K562 (cell line): ENCODE data around the gene CNPPD1. TPM values are rescaled to one million over a fixed set of nuclear protein-coding genes. Genes with fewer than 3 reads are reported as not detected.

ENCODE experiments used
- ATAC-seq: fragments of 200-7000 bp; cut with Tn5 transposase; 3 replicates; pipeline ENCODE4 v1.9.1; 2020; ENCODE audit warnings: moderate library complexity
- BruUV-seq: library from RNA; stranded (reverse); fragments of 400-500 nt; replicated peaks from 2 replicates; lab custom pipeline; 2021; lab: Mats Ljungman, UMichigan
- CTCF ChIA-PET: fragments of 300-600 bp; formaldehyde crosslinking; extraction: SDS; loops from one replicate; lab custom pipeline; 2021; ENCODE audit warnings: low intra/inter-chr PET ratio; lab: Yijun Ruan, JAX
- POLR2A ChIA-PET: fragments of 300-600, 350-650 bp; sonication (Branson Sonifier 250); formaldehyde crosslinking; extraction: SDS; loops from one replicate; lab custom pipeline; 2021; ENCODE audit warnings: antibody characterized with exemption, inconsistent platforms; lab: Yijun Ruan, JAX
- DNase-seq, 4 experiments: peaks; one replicate each; pipeline versions ENCODE4 v3.0.0 to v3.0.0-alpha.2; 2011 to 2018; ENCODE audit warnings: low spot score in 3 of 4, mixed read lengths in 3 of 4; ENCODE audit errors: extremely low read depth in 1 of 4
- FAIRE-seq: peaks from 2 replicates; lab custom pipeline; 2011; peaks lifted over from hg19 to GRCh38; lab: Jason Lieb, UNC
- H2AFZ ChIP-seq: 2 replicates; pipeline ENCODE4 v1.6.0; 2011; ENCODE audit warnings: low read depth, low read length, control low read depth, inconsistent platforms
- H3K27ac ChIP-seq: fragments of 200-600 bp; 3 replicates; pipeline ENCODE4 v1.8.0; 2011; ENCODE audit warnings: low read depth, mild to moderate bottlenecking, control low read depth, inconsistent platforms, low read length, moderate library complexity, mixed read lengths; ENCODE audit errors: extremely low read depth
- H3K27me3 ChIP-seq, 2 experiments: fragments of 300-600 bp in 1 of 2; 2 replicates in 1 of 2; 3 replicates in 1 of 2; pipeline versions ENCODE4 v1.6.0 to v1.8.0; 2011; ENCODE audit warnings: inconsistent platforms in 2 of 2, low read length in 2 of 2, mild to moderate bottlenecking in 1 of 2, mixed read lengths in 1 of 2, moderate library complexity in 1 of 2; ENCODE audit not compliant: control insufficient read depth in 2 of 2, insufficient read depth in 2 of 2
- H3K36me3 ChIP-seq: fragments of 300-600 bp; 3 replicates; pipeline ENCODE4 v1.8.0; 2011; ENCODE audit warnings: mild to moderate bottlenecking, low read length, inconsistent platforms; ENCODE audit not compliant: control insufficient read depth, insufficient read depth
- H3K4me1 ChIP-seq, 2 experiments: fragments of 200-600 bp in 1 of 2; replicated peaks in 1 of 2; 2 replicates in 1 of 2; 3 replicates in 1 of 2; pipeline versions ENCODE4 v1.5.1 to v1.8.0; 2011; ENCODE audit warnings: inconsistent platforms in 2 of 2, low read length in 2 of 2, mild to moderate bottlenecking in 1 of 2, mixed read lengths in 1 of 2, moderate library complexity in 1 of 2; ENCODE audit not compliant: control insufficient read depth in 2 of 2, insufficient read depth in 2 of 2
- H3K4me2 ChIP-seq: 2 replicates; pipeline ENCODE4 v1.6.1; 2011; ENCODE audit warnings: low read length, control low read depth, inconsistent platforms, mixed read lengths; ENCODE audit not compliant: insufficient read depth
- H3K4me3 ChIP-seq: fragments of 200-600 bp; sonication (generic), shearing (Covaris generic); 2 replicates; pipeline ENCODE4 v1.5.1; 2016; ENCODE audit warnings: control low read depth, inconsistent platforms
- H3K79me2 ChIP-seq: fragments of 200-600 bp; 3 replicates; pipeline ENCODE4 v1.8.0; 2011; ENCODE audit warnings: low read length, inconsistent platforms; ENCODE audit not compliant: control insufficient read depth, insufficient read depth
- H3K9ac ChIP-seq, 2 experiments: 2 replicates each; pipeline versions ENCODE4 v1.6.0 to v1.6.1; 2011; ENCODE audit warnings: low read depth in 2 of 2, low read length in 2 of 2, control low read depth in 1 of 2, inconsistent platforms in 1 of 2, mild to moderate bottlenecking in 1 of 2, mixed read lengths in 1 of 2; ENCODE audit not compliant: insufficient read depth in 1 of 2
- H3K9me1 ChIP-seq: one replicate; pipeline ENCODE4 v1.6.0; 2011; ENCODE audit warnings: inconsistent platforms, mild to moderate bottlenecking, low read length, moderate library complexity; ENCODE audit not compliant: control insufficient read depth, insufficient read depth
- H3K9me3 ChIP-seq: replicated peaks from 2 replicates; pipeline ENCODE4 v1.5.1; 2011; ENCODE audit warnings: low read depth, low read length, inconsistent platforms; ENCODE audit not compliant: control insufficient read depth, insufficient read depth
- H4K20me1 ChIP-seq: replicated peaks from 2 replicates; pipeline ENCODE4 v1.6.1; 2011; ENCODE audit warnings: low read length, inconsistent platforms, mixed read lengths; ENCODE audit not compliant: control insufficient read depth, insufficient read depth
- FOXM1 ChIP-seq, 2 experiments: fragments of 450-650 bp in 1 of 2; sonication (generic) in 1 of 2; formaldehyde crosslinking in 1 of 2; IDR thresholded peaks; 2 replicates each; pipeline versions ENCODE4 v1.6.1 to v1.9.0; 2017 to 2022; ENCODE audit warnings: low read depth in 2 of 2, mild to moderate bottlenecking in 2 of 2, missing genetic modification reagents in 1 of 2, moderate library complexity in 1 of 2
- NFXL1 ChIP-seq: fragments of 450-650 bp; formaldehyde crosslinking; IDR thresholded peaks from 2 replicates; pipeline ENCODE4 v1.4.0; 2021; ENCODE audit warnings: mild to moderate bottlenecking
- NR1H2 ChIP-seq: sonication (generic); formaldehyde crosslinking; IDR thresholded peaks from 2 replicates; pipeline ENCODE4 v1.4.0; 2020; ENCODE audit warnings: mild to moderate bottlenecking, missing genetic modification reagents
- POLR2AphosphoS2 ChIP-seq: IDR thresholded peaks from 2 replicates; pipeline ENCODE4 v1.6.1; 2012; ENCODE audit warnings: low read length, improper control_type of control experiment
- RAD51 ChIP-seq: fragments of 450-650 bp; IDR thresholded peaks from 2 replicates; pipeline ENCODE4 v1.7.1; 2016; ENCODE audit warnings: low read depth, mild to moderate bottlenecking, borderline replicate concordance
- SPI1 ChIP-seq: IDR thresholded peaks from 2 replicates; pipeline ENCODE4 v1.6.1; 2011; ENCODE audit warnings: low read depth, low read length, control low read depth, borderline replicate concordance
- TCF7L2 ChIP-seq: fragments of 150-350 bp; IDR thresholded peaks from 2 replicates; pipeline ENCODE4 v1.6.1; 2016; ENCODE audit warnings: low read depth, mild to moderate bottlenecking, low read length, moderate library complexity
- ZKSCAN1 ChIP-seq: fragments of 150-350 bp; IDR thresholded peaks from 2 replicates; pipeline ENCODE4 v1.6.1; 2016; ENCODE audit warnings: low read depth, low read length
- ZNF197 ChIP-seq: fragments of 200-800 bp; sonication (Bioruptor generic); IDR thresholded peaks from 2 replicates; pipeline ENCODE4 v1.6.1; 2016; ENCODE audit warnings: low read depth, missing genetic modification characterization, missing compliant biosample characterization
- ZNF830 ChIP-seq: fragments of 250-450 bp; sonication (Bioruptor Pico); IDR thresholded peaks from 2 replicates; pipeline ENCODE4 v1.5.0; 2021; ENCODE audit warnings: mild to moderate bottlenecking
- ZZZ3 ChIP-seq: fragments of 450-650 bp; IDR thresholded peaks from 2 replicates; pipeline ENCODE4 v1.6.1; 2016; ENCODE audit warnings: antibody characterized with exemption, mild to moderate bottlenecking, moderate library complexity
- WGBS: fragments of 100-300 bp; shearing (Covaris generic); methylation state at CpG from one replicate; pipeline ENCODE4 v1.1.6; 2016; ENCODE audit warnings: low coverage, mixed read lengths; ENCODE audit not compliant: insufficient coverage; ENCODE audit errors: missing lambda C conversion rate; 5-methylcytosine and 5-hydroxymethylcytosine counted together
- in situ Hi-C: fragments of 300-500 bp; cut with MboI; formaldehyde crosslinking; loops from 4 replicates; pipeline ENCODE4 v1.15.0; 2018; ENCODE audit warnings: inconsistent platforms, mixed read lengths
- intact Hi-C: fragments of 100-400 bp; cut with micrococcal nuclease; formaldehyde crosslinking; loops from 2 replicates; pipeline ENCODE4 v1.14.2; 2022
- polyA plus RNA-seq, 8 experiments: library from polyadenylated mRNA; depleted of rRNA in 4 of 8; stranded (reverse) in 5 of 8; unstranded in 3 of 8; fragments of >200 nt; fragmentation: Nextera tagmentation in 2 of 8; fragmentation: Illumina TruSeq in 1 of 8; extraction: Ambion mirVana in 2 of 8; extraction: Trizol in 1 of 8; gene quantifications; 2 replicates each; pipeline versions ENCODE4 v1.2.1 to v1.2.3, GENCODE V29; 2011 to 2014; ENCODE audit warnings: inconsistent platforms in 1 of 8, missing spikeins in 1 of 8
- total RNA-seq, 7 experiments: library from RNA; depleted of rRNA in 6 of 7; stranded (reverse); fragments of >200 nt in 6 of 7; fragmentation: Illumina TruSeq in 2 of 7; extraction: Trizol in 2 of 7; gene quantifications; 2 replicates each; pipeline versions ENCODE4 v1.2.1 to v1.2.3, GENCODE V29; 2011 to 2021; ENCODE audit warnings: low replicate concordance in 1 of 7
- TF ChIP-seq, protein P1 (sequence below), 2 experiments: IDR thresholded peaks in 1 of 2; conservative IDR thresholded peaks in 1 of 2; 2 replicates each; pipeline ENCODE4 v1.6.1; 2016; ENCODE audit warnings: low read depth in 2 of 2, mild to moderate bottlenecking in 1 of 2, missing compliant biosample characterization in 1 of 2, missing genetic modification characterization in 1 of 2, moderate library complexity in 1 of 2
- TF ChIP-seq, protein P2 (sequence below): sonication (generic); formaldehyde crosslinking; IDR thresholded peaks from 2 replicates; pipeline ENCODE4 v1.8.0; 2022; ENCODE audit warnings: missing genetic modification reagents, mild to moderate bottlenecking, moderate library complexity, borderline replicate concordance
- TF ChIP-seq, protein P3 (sequence below): fragments of 450-650 bp; IDR thresholded peaks from 2 replicates; pipeline ENCODE4 v1.6.1; 2016; ENCODE audit warnings: mild to moderate bottlenecking
- TF ChIP-seq, protein P4 (sequence below): fragments of 250-450 bp; sonication (Bioruptor Pico); IDR thresholded peaks from 2 replicates; pipeline ENCODE4 v1.4.0; 2020; ENCODE audit warnings: borderline replicate concordance

Gene CNPPD1
- total and polyA plus RNA-seq, 9 of the 15 experiments (the other 6 are each of a cell fraction or from before 2014, with no cell fraction given): 9.9 to 53.5 (median 27.0) TPM

DNA sequence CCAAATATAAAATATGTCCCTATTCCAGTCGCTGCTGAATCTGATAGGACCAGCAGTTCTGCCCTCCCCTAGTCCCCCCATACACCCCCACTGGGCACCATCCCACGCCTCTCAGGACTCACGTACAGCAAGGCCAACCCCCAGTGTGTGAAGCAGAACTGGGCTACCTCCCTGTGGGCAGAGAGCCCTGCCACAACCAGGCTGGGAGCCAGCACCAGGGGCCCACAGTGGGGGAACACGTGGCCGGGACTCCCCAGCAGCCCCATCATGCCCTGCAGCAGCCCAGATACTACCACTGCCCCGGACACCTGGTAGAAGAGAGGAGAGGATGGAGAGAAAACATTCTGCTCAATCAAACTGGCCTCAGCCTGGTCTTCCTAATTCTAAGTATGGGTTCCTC lies 8.2 kb downstream of the CNPPD1 start:
- BruUV-seq: no TSS peak
- ChIA-PET CTCF (no interaction called here), POLR2A (no interaction called here)
- TF ChIP-seq ZZZ3 (no peak), ZKSCAN1 (no peak), POLR2AphosphoS2 (no peak), FOXM1 (IDR thresholded peaks at IDR 0.05; ENCODE audit: low read depth) (no peak), FOXM1 (CRISPR knock-in tag; IDR thresholded peaks at IDR 0.05; ENCODE audit: low read depth) (no peak), SPI1 (no peak), NR1H2 (no peak), RAD51 (no peak), ZNF197 (CRISPR knock-in tag) (no peak), ZNF830 (CRISPR knock-in tag) (no peak), TCF7L2 (no peak), NFXL1 (CRISPR knock-in tag) (no peak)
- TF ChIP-seq, protein P1, sequence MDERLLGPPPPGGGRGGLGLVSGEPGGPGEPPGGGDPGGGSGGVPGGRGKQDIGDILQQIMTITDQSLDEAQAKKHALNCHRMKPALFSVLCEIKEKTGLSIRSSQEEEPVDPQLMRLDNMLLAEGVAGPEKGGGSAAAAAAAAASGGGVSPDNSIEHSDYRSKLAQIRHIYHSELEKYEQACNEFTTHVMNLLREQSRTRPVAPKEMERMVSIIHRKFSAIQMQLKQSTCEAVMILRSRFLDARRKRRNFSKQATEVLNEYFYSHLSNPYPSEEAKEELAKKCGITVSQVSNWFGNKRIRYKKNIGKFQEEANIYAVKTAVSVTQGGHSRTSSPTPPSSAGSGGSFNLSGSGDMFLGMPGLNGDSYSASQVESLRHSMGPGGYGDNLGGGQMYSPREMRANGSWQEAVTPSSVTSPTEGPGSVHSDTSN (CRISPR knock-in tag; IDR thresholded peaks at IDR 0.05; ENCODE audit: low read depth): no peak
- TF ChIP-seq, protein P1 (tag; conservative IDR thresholded peaks at IDR 0.05; ENCODE audit: low read depth): no peak
- TF ChIP-seq, protein P2, sequence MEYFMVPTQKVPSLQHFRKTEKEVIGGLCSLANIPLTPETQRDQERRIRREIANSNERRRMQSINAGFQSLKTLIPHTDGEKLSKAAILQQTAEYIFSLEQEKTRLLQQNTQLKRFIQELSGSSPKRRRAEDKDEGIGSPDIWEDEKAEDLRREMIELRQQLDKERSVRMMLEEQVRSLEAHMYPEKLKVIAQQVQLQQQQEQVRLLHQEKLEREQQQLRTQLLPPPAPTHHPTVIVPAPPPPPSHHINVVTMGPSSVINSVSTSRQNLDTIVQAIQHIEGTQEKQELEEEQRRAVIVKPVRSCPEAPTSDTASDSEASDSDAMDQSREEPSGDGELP (CRISPR knock-in tag): no peak
- TF ChIP-seq, protein P3, sequence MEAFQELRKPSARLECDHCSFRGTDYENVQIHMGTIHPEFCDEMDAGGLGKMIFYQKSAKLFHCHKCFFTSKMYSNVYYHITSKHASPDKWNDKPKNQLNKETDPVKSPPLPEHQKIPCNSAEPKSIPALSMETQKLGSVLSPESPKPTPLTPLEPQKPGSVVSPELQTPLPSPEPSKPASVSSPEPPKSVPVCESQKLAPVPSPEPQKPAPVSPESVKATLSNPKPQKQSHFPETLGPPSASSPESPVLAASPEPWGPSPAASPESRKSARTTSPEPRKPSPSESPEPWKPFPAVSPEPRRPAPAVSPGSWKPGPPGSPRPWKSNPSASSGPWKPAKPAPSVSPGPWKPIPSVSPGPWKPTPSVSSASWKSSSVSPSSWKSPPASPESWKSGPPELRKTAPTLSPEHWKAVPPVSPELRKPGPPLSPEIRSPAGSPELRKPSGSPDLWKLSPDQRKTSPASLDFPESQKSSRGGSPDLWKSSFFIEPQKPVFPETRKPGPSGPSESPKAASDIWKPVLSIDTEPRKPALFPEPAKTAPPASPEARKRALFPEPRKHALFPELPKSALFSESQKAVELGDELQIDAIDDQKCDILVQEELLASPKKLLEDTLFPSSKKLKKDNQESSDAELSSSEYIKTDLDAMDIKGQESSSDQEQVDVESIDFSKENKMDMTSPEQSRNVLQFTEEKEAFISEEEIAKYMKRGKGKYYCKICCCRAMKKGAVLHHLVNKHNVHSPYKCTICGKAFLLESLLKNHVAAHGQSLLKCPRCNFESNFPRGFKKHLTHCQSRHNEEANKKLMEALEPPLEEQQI: no peak
- TF ChIP-seq, protein P4, sequence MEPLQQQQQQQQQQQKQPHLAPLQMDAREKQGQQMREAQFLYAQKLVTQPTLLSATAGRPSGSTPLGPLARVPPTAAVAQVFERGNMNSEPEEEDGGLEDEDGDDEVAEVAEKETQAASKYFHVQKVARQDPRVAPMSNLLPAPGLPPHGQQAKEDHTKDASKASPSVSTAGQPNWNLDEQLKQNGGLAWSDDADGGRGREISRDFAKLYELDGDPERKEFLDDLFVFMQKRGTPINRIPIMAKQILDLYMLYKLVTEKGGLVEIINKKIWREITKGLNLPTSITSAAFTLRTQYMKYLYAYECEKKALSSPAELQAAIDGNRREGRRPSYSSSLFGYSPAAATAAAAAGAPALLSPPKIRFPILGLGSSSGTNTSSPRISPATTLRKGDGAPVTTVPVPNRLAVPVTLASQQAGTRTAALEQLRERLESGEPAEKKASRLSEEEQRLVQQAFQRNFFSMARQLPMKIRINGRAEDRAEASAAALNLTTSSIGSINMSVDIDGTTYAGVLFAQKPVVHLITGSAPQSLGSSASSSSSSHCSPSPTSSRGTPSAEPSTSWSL: no peak

More for the DNA sequence above, 8.2 kb downstream of the CNPPD1 start:
- DNase-seq: no peak
- Histone ChIP-seq H3K4me2 (no peak overlapping the region), H3K9me1 (no peaks in the 10 kb centered on the region), H3K4me1 (peaks cover 4 to 6% of the 10 kb centered on the region in 2 experiments; a peak in 3 of 5 replicates), H4K20me1 (no peaks in the 10 kb centered on the region), H3K79me2 (no peaks in the 10 kb centered on the region), H3K9ac (0 out of 4 replicates have a peak overlapping the region, but pooled peaks of 1 of the 2 experiments have one; percentile 5), H3K9me3 (no peaks in the 10 kb centered on the region), H3K4me3 (no peak overlapping the region), H2AFZ (no peak overlapping the region), H3K27me3 (no peaks in the 10 kb centered on the region), H3K27ac (no peak overlapping the region), H3K36me3 (peaks cover 13% of the 10 kb centered on the region; the same call in 2 of the 3 replicates)
- FAIRE-seq: no peak
- no peak for ATAC-seq
- in situ Hi-C loops: no loop called here
- intact Hi-C loops: no loop called here
- 17% methylated on average over 6 of the region's 6 CpGs for WGBS
